Measurements from ENCODE around the gene SUMF1. TPM values are rescaled to one million over a fixed set of nuclear protein-coding genes. Genes with fewer than 3 reads are reported as not detected.

Gene SUMF1
- total RNA-seq, 1 experiment from 2014 or later: 11.8 TPM

DNA sequence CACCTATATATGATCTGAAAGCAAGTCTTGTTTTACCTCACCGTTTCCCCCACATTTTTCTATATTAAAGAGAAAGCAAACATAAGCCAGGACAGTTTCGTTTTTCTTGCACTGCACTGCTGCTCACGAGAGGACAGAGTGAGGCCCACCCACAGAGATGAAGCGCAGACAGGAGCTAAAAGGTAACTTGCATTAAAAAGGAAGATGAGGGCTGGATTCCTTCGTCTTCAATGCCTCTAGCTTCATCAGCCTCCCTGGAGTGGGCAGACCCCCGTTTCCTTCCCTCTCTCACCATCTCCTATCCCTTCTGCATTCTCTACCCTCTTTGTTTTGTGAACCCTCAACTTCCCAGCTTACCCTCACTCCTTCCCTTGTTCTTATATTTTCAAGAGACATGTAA, 18.9 kb downstream of the SUMF1 start:
- no peaks in the 10 kb centered on the region for H3K4me1 Mint-ChIP-seq (ENCODE audit: insufficient read depth, unreplicated experiment)

DNA sequence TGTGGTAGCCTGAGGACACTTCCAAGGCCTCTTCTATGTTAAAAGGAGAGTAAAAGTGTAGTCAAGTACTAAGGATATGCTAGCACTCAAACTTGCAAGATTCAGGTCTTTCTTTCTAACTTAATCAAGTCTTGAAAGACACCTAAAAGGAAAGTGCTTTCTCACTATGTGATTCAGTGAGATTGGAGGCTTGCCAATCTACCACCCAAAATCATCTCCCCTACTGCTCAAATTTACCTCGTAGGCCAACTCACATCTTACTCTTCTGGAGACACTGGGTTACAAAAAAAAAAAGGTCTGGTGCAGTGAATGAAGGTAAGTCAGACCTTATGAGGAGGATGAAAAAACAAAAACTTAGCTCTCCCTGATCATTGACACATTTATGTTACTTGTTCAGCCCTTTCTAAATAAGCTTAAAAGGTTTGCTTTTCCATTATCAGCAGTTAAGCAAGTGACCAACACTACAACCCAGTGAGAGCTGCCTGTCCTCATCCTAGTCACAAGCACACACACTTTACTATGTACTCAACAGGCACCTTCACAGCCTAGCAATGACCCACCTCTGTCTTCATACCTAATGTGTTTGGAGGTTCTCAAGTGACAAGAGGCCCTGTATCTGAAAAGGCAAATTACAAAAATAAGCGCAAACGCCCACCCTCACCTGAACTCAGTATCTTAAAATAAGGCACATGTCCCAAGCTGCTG, 19.6 kb downstream of the SUMF1 start:
- no peak for DNase-seq (ENCODE audit: unreplicated experiment)
- ChIA-PET CTCF (interaction anchor here (0.7 kb wide), 2 partner anchors 42 to 46 kb away, joined by 3 to 5 read pairs; partner anchors contain the start of gene ITPR1), POLR2A (no interaction called here)
- Mint-ChIP-seq H3K27ac (ENCODE audit: low read depth, unreplicated experiment) (no peak overlapping the region), H3K9me3 (ENCODE audit: unreplicated experiment) (no peaks in the 10 kb centered on the region), H3K4me1 (ENCODE audit: insufficient read depth, unreplicated experiment) (no peaks in the 10 kb centered on the region), H3K36me3 (ENCODE audit: insufficient read depth, unreplicated experiment) (peaks cover 48% of the 10 kb centered on the region), H3K27me3 (ENCODE audit: insufficient read depth, unreplicated experiment) (no peaks in the 10 kb centered on the region), H3K4me3 (ENCODE audit: unreplicated experiment) (no peak overlapping the region)
- no TSS peak for BruUV-seq (replicated peaks)
- TF ChIP-seq CTCF (IDR thresholded peaks at IDR 0.05; ENCODE audit: unreplicated experiment): no peak
- intact Hi-C loops (cut with micrococcal nuclease): no loop called here

More for the DNA sequence above, 18.9 kb downstream of the SUMF1 start:
- no peak for TF ChIP-seq CTCF (IDR thresholded peaks at IDR 0.05; ENCODE audit: unreplicated experiment)
- intact Hi-C loops (cut with micrococcal nuclease): no loop called here
- H3K9me3 Mint-ChIP-seq (ENCODE audit: unreplicated experiment): no peaks in the 10 kb centered on the region
- H3K36me3 Mint-ChIP-seq (ENCODE audit: insufficient read depth, unreplicated experiment): peaks cover 47% of the 10 kb centered on the region
- no peak overlapping the region for H3K4me3 Mint-ChIP-seq (ENCODE audit: unreplicated experiment)
- ChIA-PET CTCF (interaction anchor here (0.7 kb wide), 1 partner anchor 42 kb away, joined by 3 read pairs; no protein-coding TSS in a partner anchor), POLR2A (no interaction called here)
- H3K27ac Mint-ChIP-seq (ENCODE audit: low read depth, unreplicated experiment): no peak overlapping the region
- no TSS peak for BruUV-seq (replicated peaks)
- DNase-seq (ENCODE audit: unreplicated experiment): no peak
- H3K27me3 Mint-ChIP-seq (ENCODE audit: insufficient read depth, unreplicated experiment): no peaks in the 10 kb centered on the region

GRCh38 chr3:4440951-4441350, 26.1 kb downstream of the SUMF1 start:
- POLR2A ChIA-PET: interaction anchor here (0.6 kb wide), 1 partner anchor 12 kb away, joined by 3 read pairs; no protein-coding TSS in a partner anchor

DNA sequence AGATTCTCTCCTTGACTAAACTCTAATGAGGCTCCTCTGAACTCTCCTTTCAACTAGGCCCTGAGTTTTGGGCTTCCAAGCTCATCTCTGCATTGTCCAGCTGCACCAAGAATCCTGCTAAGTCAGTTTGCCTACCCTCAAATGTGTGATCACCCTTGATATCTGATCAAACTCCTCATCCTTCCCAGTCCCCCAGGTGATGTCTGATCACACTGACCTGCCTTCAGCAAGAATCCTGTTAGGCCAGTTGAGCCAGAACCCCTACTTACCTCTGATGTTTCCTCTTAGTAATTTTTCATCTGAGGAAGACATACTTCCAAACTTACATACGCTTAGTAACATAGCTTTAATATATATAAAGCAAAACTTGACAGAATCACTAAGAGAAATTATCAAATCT, 28.8 kb downstream of the SUMF1 start:
- TF ChIP-seq CTCF (IDR thresholded peaks at IDR 0.05; ENCODE audit: unreplicated experiment): no peak
- intact Hi-C loops (cut with micrococcal nuclease): no loop called here
- Mint-ChIP-seq H3K9me3 (ENCODE audit: unreplicated experiment) (no peaks in the 10 kb centered on the region), H3K4me3 (ENCODE audit: unreplicated experiment) (no peak overlapping the region), H3K27ac (ENCODE audit: low read depth, unreplicated experiment) (no peak overlapping the region), H3K4me1 (ENCODE audit: insufficient read depth, unreplicated experiment) (no peaks in the 10 kb centered on the region), H3K36me3 (ENCODE audit: insufficient read depth, unreplicated experiment) (peaks cover 21% of the 10 kb centered on the region), H3K27me3 (ENCODE audit: insufficient read depth, unreplicated experiment) (no peaks in the 10 kb centered on the region)
- ChIA-PET POLR2A (interaction anchor here (0.8 to 1.3 kb wide), 3 partner anchors 11 to 55 kb away, joined by 3 to 4 read pairs (median 3); partner anchors contain the start of gene ITPR1), CTCF (no interaction called here)
- no peak for DNase-seq (ENCODE audit: unreplicated experiment)
- BruUV-seq (replicated peaks): no TSS peak

More at GRCh38 chr3:4440951-4441350, 26.1 kb downstream of the SUMF1 start:
- no peaks in the 10 kb centered on the region for H3K9me3 Mint-ChIP-seq (ENCODE audit: unreplicated experiment)
- BruUV-seq (replicated peaks): no TSS peak
- no peaks in the 10 kb centered on the region for H3K27me3 Mint-ChIP-seq (ENCODE audit: insufficient read depth, unreplicated experiment)
- no peak for DNase-seq (ENCODE audit: unreplicated experiment)
- H3K36me3 Mint-ChIP-seq (ENCODE audit: insufficient read depth, unreplicated experiment): peaks cover 35% of the 10 kb centered on the region
- intact Hi-C loops (cut with micrococcal nuclease): no loop called here
- TF ChIP-seq CTCF (IDR thresholded peaks at IDR 0.05; ENCODE audit: unreplicated experiment): no peak
- no peak overlapping the region for H3K27ac Mint-ChIP-seq (ENCODE audit: low read depth, unreplicated experiment)
- H3K4me3 Mint-ChIP-seq (ENCODE audit: unreplicated experiment): no peak overlapping the region
- CTCF ChIA-PET: interaction anchor here (1.3 kb wide), 1 partner anchor 9 kb away, joined by 5 read pairs; no protein-coding TSS in a partner anchor
- no peaks in the 10 kb centered on the region for H3K4me1 Mint-ChIP-seq (ENCODE audit: insufficient read depth, unreplicated experiment)

Measured in MCF 10A (cell line).